Lung microvascular endothelial cell (primary cell): ENCODE results near the gene PLAAT4. TPM values are rescaled to one million over a fixed set of nuclear protein-coding genes. Genes with fewer than 3 reads are reported as not detected.

Experiments used
- DNase-seq, 2 donors: peaks; one replicate each; pipeline versions ENCODE4 v3.0.0 to v3.0.0-alpha.2; 2010; ENCODE audit warnings: low read depth in 2 of 2
- total RNA-seq: library from RNA; depleted of rRNA; stranded (reverse); fragments of >200 nt; gene quantifications from 2 replicates; pipeline ENCODE4 v1.2.1, GENCODE V29; 2014

Gene PLAAT4, protein sequence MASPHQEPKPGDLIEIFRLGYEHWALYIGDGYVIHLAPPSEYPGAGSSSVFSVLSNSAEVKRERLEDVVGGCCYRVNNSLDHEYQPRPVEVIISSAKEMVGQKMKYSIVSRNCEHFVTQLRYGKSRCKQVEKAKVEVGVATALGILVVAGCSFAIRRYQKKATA
- total RNA-seq = 1.6 and 2.8 TPM in 2 replicates

DNA sequence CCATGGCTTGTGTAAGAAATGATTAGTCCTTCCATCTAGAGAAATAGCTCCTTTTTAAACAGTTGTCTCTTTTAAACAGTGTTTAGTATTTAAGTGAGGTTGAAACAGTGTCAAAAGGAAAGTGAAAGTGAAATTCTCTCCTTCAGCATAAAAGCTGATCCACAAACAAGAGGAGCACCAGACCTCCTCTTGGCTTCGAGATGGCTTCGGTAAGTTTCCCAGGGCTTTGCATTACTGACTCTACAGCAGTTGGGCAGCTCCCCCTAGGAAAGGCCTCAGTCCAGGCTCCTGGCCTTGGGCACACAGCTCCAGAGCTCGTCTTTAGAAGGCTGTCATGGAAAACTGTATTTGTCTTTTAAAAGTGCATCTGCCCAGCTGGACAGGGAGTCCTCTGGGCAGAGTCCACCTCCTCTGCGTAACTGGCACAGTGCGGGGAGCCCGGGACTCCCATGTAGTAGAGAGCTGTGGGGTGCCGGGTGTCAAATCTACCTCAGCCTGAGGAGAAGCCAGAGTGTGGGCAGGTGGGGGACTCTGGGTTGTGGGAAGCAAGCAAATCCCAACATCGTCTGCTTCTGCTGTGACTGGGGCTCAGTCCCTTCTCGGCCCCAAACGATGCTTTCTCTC, at the start of gene PLAAT4:
TSS of gene PLAAT4 (plus strand) at position 140 of the 624 bp plus-strand sequence. CDS start at position 201, 61 bp downstream.
- DNase-seq = peak; percentile 71 to 79

DNA sequence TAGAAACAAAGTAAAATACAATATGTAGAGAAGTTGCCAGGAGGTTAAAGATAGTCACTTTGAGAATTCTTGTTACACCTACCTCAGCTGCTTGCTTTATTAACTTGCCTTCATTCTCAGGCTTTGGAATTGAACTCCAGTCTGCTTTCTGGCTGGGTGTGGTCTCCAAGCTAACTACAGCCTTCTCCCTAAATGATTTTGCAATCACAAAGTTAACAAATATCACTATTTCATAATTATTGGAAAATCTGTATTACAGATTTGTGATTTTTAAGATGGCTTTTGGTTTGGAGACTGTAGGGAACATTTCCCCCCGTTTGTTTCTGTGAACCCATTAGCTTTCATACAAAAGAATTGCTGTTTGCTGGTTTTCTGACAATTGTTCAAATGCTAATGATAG, 47.8 kb upstream of the PLAAT4 start:
- DNase-seq = no peak

DNA sequence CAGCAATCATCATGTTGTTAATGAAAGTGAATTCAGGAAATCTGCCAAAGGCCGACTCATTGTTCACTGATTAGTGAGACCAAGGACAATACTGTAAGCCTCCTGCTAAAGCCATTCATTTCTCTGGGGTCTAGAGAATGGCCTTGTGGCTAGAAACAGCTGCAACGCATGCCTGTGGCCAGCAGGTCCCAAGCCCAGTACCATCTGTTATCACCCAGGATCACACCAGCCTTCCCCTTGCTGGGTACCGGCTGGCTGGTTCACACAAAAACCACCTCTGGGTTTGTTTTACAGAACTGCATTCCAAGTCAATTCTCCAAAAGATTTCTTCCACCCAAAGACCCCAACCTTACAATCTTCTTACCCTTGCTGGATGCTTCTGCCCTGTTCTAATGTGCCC, 46.7 kb upstream of the PLAAT4 start:
- DNase-seq = peak in 1 of 2 donors; percentile 3

DNA sequence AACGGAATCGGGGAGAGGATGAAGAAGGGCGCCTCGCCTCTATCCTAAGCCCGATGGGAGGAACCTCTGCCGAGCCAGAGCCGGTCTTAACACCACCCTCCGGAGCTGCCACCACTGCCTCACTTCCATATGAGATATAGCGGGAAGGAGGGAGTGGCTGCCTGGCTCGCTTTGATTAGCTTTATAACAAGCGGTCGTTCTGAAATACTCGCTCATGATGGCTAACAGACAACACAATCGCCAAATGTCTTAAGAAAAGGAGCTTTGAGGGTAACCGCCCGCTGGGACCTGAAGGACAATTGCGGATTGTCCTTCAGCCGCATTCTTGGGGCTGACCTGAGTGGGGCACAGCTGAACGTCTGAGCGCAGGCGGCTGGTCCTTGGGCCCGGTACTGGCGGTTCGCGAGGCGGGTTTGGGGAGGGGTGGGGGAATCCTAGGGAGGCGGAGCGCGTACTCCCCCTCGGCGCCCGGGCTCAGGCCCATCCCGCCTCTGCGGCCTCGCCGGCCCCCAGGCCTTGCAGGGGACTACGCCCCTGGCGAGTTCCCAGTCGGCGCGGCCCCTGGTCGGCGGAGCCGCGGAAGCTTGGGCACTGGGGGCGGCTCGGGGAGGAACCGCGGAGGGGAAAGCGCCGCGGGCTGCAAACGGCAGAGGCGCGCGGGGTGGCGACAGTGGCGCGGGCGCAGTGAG, 45.9 kb upstream of the PLAAT4 start, which contains the start of gene PLAAT5:
TSS of gene PLAAT5 (minus strand) at position 617 of the 689 bp plus-strand sequence. CDS start at position 484, 133 bp downstream.
- DNase-seq = peak in 1 of 2 donors; percentile 5

DNA sequence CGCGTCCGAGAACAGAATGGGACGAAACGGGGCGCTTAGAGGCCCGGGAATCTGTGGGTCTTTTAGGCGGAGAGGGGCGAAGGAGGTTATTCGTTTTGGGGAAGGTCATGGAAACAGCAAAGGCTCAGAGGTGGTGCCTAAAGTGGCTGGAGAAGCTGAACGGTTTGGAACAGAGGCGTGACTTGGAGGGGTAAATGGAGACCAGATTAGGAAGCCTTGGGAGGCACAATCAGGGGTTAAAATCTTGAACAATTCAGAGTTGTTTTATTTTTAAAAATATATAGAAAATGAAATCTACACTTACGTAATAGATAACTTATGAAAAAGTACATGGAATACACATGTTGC, 45.4 kb upstream of the PLAAT4 start:
- DNase-seq = no peak

DNA sequence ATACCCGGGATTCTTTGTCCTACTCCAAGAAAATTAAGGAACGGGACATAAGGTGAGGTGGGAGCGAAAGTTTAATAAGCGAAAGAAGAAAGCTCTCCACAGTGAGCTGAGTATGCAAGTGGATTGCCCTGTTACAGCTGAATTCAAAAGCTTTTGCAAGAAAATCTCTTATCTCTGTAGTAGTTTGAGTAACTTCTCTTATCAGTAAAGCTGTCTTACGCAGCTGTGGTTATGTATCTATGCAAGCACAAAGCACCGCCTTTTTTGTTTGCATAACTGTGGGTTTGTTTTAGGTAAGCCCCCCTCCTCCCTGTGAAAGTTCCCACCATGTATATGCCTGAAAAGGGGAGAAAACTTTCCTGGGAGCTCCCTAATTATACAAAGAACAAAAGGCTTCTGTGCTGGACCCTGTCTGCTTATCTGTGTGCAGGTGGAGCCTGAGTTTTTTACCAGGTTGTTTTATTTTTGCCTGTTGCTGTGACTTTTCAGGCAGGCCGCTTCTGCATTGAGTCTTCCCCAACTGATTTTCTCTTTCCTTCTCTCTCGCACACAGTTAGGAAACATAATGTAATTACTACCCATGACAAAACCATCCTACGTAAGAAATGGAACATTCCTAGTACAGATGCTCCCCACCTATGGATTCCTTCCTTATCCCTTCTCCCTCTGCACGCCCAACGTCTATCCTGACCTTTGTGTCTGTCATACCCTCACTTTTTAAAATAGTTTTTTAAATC, 44.8 kb upstream of the PLAAT4 start:
- no peak for DNase-seq

DNA sequence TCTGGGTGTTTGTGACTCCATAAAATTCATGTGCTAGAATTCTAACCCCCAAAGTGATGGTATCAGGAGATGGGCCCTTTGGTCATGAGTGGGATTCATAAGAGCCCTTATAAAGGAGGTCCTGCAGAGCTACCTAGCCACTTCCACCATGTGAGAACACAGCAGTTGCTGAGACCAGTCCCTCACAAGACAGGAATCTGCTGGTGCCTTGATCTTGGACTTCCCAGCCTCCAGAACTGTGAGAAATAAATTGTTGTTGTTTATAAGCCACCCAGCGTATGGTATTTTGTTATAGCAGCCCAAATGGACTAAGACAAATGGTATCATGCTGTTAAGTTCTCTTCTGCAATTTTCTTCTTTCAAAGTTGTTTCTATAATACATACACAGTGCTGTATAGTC, 44.2 kb upstream of the PLAAT4 start:
- DNase-seq = no peak

DNA sequence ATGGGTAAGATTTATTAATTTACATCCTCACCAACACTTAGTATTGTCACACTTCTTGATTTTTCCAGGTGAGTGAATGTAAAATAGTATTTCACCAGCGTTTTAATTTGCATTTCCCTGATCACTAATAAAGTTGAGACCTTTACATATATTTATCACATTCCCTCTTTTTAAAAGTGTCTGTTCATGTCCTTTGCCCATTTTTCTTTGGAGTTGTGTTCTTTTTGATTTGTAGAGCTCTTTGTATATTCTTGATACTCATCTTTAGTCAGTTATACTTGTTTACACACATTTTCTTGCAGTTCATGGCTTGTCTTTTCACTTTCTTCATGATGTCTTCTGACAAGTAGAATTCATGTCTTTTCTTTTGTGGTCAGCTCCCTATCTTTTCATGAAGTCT, 43.5 kb upstream of the PLAAT4 start:
- DNase-seq = no peak

DNA sequence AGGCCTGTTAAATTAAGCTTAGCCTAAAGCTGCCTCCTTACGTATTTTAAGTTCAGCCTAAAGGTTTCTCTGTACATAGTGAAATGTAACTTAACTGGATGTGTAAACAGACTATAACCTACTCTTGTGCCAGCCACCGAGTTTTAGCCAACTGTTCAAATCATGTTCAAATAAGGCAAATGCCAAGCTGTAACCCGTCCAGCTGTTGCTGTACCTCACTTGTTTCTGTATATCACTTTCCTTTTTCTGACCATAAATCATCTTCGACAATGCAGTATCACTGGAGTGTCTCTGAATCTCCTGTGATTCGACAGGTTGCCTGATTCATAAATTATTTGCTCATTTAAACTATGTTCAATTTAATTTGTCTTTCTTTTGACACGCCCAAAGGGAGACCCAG, 41.6 kb upstream of the PLAAT4 start:
- DNase-seq = no peak

DNA sequence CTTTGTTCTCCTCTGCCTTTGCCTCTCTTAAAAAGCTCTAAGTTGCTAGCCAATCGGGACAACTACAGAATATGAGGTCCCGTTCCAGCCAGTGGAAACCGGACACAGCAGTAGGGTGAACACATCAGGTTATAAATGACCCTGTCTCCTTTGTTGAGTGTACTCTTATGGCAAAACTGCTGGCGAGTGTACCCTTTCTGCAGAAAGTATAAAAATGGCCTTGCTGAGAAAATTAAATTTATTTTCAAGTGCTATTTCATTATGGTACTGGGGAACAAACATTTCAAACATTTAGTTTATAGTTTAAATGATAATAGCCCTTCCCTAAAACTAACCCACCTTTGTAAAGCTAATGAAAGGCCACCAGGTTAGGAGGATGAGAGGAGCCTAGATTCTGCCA, 36.7 kb upstream of the PLAAT4 start:
- no peak for DNase-seq

DNA sequence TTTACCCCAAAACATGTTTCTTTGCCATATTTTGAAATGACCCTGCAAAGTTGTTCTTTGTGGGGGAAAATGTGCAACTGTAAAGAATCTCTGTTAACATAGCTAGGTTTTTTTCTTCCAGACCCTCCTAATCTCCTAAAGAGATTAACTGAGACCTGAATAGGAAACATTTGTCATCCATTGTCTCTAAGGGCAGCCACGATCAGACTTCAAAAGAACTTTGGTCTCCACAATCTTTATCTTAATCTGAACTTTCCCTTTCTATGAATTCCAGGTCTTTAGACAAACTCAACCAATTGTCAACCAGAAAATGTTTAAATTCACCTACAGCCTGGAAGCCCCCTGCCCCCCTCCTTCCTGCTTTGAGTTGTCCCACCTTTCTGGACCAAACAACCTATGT, 35.4 kb upstream of the PLAAT4 start:
- no peak for DNase-seq

DNA sequence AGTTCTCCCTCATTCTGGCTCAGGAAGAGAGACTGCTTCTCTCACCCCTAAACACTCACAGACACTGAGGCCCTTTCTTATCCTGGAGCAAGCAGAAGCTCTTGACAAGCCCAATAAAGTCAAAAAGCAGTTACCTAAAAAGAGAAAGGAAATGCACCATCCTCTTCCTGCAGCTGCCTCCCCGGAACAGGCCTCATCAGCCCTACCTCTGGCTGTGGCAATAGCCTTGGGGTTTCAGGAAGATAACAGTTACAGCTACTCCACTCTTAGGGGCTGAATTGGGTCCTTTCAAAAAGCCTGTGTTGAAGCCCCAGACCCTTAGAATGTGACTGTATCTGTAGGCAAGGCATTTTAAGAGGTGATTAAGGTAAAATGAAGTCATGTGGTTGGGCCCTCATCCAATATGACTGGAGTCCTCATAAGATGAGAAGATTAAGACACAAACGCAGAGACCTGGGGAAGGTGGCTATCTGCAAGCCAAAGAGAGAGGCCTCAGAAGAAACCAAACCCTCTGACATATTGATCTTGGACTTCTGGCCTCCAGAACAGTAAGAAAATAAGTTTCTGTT, 34.3 kb upstream of the PLAAT4 start:
- DNase-seq = no peak

DNA sequence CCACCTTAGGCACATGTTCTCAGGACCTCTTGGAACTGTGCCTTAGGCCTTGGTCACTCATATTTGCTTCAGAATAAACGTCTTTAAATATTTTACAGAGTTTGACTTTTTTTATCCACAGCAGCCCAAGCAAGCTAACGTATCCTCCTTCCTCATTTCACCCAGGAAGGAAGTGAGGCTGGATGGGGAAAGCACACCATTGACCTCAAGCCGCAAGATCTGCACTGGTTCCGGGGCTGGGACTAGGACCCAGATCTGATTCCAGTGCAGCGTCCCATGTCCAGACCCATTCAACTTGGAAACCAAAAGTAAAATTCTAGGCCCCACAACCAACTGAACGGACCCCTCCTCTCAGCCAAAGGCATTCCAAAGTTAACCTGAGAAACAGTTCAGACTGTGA, 33.1 kb upstream of the PLAAT4 start:
- no peak for DNase-seq

DNA sequence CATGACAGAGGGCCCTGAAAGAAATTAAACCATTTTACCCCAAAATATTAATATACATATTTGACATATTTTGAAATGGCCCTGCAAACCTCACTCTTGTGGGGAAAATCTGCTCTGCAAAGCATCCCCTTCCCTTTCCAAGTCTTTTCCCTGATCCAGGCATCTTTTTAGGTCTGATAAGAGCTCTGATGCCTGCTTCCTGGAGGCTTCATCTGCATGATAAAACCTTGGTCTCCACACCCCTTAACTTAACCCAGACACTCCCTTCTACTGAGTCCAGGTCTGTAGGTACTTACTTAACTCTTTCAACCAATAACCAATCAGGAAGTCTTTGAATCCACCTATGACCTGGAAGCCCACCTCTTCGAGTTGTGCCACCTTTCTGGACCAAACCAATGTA, 32.6 kb upstream of the PLAAT4 start:
- no peak for DNase-seq

DNA sequence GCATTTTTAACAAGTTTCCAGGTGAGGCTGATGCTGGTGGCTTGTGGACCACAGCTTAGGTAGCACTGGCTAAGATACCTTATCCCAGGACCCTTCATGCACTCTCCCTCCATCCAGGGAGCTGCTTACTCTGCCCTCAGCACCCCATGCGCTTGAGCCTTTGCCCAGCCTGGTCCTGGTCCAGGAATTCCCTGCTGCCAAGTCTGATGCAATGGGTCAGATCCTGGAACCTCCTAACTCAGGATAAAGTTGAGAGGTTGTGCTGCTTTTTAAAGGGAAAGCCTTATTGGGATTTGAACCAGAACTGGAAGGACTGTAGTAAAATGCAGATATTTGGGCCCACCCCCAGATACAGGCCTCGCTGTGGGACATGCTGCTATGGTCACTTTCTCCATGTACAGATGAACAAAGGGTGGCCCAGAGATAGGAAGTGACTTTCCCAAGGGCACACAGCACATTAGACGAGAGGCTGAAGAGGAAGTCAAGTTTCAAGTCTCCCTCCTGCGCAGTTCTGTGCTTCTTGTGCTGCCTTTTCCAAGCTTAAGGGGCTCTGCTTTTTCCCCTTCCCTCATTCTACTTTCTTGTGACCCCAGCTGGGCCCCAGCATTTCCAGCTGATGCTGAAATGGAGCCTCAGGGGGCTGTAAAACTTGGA, 31.5 kb upstream of the PLAAT4 start:
- DNase-seq = no peak

DNA sequence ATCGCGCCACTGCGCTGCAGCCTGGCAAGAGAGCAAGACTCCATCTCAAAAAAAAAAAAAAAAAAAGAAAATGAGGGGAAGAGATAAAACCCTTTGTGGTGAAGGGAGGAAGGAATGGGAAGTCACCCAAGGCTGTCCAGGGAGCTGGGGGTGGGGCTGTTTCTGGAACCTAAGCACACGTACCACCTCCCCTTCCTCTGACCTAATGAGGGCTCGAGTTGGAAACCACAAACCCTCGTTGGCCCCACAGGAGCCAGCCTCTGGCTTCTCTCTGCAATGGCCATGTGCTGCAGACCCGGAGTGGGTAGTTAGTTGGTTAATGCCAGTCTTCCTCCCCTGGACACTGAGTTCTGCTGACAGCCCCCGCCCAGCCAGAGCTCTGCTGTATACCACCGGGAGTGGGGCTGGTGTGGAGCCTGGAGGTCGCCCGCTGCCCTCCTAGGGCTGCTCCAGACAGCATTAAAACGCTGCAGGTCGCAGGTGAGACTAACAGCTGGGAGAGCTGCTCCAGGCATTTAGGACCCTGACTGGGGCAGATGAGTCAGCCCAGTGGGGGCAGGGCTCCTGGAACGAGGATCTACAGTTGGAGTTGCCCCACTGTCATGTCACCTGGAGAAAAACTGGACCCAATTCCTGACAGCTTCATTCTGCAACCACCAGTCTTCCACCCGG, 30.6 kb upstream of the PLAAT4 start, which contains the start of gene LGALS12:
TSS of gene LGALS12 (plus strand) at position 228 of the 672 bp plus-strand sequence. CDS start at position 603, 375 bp downstream.
- DNase-seq = no peak

DNA sequence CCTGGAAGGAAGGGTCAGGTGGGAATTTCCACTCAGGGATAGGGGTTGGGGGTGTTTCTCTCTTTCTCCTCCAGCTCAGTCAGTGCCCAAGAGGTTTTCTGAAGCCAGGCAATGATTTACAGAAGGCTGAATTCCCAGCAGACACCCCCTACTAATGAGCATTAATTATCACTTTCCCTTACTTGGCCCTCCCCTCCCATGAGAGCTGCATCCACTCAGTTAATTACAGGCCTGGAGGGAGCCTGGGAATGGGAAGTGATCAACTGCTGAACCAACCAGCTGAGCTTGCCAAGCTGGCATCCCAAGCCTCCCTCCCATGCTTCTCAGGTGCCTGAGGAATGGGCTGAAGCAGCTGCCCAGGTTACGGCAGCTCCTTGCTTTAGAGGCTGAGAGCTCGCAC, 29.7 kb upstream of the PLAAT4 start:
- no peak for DNase-seq

DNA sequence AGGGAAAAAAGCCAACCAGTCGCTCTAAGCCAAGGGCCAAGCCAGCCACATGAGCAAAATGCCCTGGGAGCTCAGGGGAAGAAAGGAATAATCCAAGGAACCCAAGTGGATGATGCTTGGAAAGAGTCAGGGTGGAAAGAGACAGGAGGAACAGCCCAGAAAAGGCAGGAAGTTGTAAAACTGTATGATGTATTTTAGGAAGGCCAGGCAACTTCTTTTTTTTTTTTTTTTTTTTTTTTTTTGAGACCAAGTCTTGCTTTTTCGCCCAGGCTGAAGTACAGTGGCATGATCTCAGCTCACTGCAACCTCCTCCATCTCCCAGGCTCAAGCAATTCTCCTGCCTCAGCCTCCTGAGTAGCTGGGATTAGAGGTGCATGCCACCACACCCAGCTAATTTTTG, 29.1 kb upstream of the PLAAT4 start:
- DNase-seq = no peak

DNA sequence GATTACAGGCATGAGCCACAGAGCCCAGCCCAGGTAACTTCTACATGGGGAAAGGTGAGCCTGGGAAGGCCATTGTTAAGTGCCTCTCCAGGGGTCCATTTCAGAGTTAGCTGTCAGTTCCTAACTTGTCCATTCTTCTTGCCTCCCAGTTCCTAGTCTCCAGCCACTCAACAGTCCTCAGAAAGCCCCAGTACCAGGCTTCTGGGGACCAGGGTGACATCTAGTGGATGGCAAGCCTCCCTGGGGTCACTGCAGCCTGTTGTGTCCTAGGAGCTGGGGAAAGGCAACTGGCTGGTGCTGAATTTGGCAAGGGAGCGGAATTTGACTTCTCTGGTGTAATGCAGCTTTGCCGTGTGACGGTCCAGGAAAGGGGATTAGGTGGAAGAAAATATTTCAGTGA, 28.6 kb upstream of the PLAAT4 start:
- DNase-seq = peak; percentile 14 to 18

DNA sequence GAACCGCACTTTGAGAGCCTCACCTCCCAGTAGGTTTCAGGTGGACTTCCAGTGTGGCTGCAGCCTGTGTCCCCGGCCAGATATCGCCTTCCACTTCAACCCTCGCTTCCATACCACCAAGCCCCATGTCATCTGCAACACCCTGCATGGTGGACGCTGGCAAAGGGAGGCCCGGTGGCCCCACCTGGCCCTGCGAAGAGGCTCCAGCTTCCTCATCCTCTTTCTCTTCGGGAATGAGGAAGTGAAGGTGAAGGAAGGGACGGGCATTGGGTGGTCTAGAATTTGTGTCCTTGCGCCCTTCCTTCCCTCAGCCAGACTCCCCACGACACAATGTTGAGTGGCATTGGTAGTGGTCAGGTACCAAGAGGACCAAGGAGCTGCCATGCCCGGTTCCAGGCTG, 27.9 kb upstream of the PLAAT4 start:
- no peak for DNase-seq
